ENCODE results near the gene FLT4. TPM values are rescaled to one million over a fixed set of nuclear protein-coding genes. Genes with fewer than 3 reads are reported as not detected.
A peak's percentile ranks its signal among the peaks of the same experiment; 100 is the strongest.

The FLT4 gene
- total RNA-seq, 2 donors from 2014 or later = 3.1 to 3.3 TPM

DNA sequence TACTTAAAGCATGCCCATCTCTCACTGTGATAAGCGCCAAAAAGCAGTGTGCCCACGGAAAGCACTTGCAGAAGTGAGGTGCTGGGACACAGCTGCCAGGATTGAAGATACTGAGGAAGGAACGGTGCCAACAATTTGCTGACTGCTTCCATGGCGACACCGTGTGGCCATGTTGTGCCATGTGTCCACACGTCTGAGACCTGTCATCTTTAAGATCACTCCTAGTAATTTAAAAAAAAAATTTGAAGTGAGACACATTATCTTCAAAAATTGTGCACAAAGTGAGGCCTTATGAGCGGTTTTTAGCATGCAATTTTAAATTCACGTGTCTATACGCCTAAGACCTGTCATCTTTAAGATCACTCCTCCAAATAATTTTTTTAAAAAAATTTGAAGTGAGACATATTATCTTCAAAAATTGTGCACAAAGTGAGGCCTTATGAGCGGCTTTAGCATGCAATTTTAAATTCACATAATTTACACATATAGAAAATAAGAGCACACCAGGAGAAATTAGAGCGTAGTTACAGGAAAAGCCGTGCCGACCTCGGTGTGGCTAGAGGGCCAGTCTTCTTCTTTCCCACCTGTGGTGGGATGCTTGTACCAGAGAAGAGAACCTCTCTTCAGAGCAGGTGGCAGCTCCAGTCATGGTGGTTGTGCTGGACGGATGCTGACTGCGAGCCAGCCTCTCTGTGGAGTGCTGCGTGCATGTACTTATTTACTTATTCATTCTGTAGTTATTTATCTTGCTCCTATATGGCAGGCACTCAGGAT lies 21.4 kb upstream of the FLT4 start:
- no peaks in the 10 kb centered on the region for H3K36me3 ChIP-seq
- H3K4me3 ChIP-seq = no peak overlapping the region
- H3K9ac ChIP-seq (ENCODE audit: low read depth in 2 of 2, low read length in 2 of 2) = no peak overlapping the region
- intact Hi-C loops (cut with DNase I) = no loop called here
- peak; percentile 50 for TF ChIP-seq CTCF (IDR thresholded peaks at IDR 0.05)
- no peaks in the 10 kb centered on the region for H3K9me3 ChIP-seq
- H3K27ac ChIP-seq = no peak overlapping the region
- H3K27me3 ChIP-seq = peaks cover 15% of the 10 kb centered on the region
- DNase-seq = peak; percentile 28
- H3K4me1 ChIP-seq = no peaks in the 10 kb centered on the region

- no peak overlapping the region for H3K9ac ChIP-seq (ENCODE audit: low read depth in 2 of 2, low read length in 2 of 2)
- H3K4me3 ChIP-seq = no peak overlapping the region
- no peak for DNase-seq
- TF ChIP-seq CTCF (IDR thresholded peaks at IDR 0.05) = no peak
- H3K4me1 ChIP-seq = no peaks in the 10 kb centered on the region
- no peaks in the 10 kb centered on the region for H3K36me3 ChIP-seq
- intact Hi-C loops (cut with DNase I) = no loop called here
- H3K27me3 ChIP-seq = peaks cover 15% of the 10 kb centered on the region
- no peak overlapping the region for H3K27ac ChIP-seq
- H3K9me3 ChIP-seq = no peaks in the 10 kb centered on the region
Measured at GRCh38 chr5:180670157-180670556, 20.8 kb upstream of the FLT4 start.

GRCh38 chr5:180669661-180670060 lies 20.3 kb upstream of the FLT4 start:
- no peak for TF ChIP-seq CTCF (IDR thresholded peaks at IDR 0.05)

DNA sequence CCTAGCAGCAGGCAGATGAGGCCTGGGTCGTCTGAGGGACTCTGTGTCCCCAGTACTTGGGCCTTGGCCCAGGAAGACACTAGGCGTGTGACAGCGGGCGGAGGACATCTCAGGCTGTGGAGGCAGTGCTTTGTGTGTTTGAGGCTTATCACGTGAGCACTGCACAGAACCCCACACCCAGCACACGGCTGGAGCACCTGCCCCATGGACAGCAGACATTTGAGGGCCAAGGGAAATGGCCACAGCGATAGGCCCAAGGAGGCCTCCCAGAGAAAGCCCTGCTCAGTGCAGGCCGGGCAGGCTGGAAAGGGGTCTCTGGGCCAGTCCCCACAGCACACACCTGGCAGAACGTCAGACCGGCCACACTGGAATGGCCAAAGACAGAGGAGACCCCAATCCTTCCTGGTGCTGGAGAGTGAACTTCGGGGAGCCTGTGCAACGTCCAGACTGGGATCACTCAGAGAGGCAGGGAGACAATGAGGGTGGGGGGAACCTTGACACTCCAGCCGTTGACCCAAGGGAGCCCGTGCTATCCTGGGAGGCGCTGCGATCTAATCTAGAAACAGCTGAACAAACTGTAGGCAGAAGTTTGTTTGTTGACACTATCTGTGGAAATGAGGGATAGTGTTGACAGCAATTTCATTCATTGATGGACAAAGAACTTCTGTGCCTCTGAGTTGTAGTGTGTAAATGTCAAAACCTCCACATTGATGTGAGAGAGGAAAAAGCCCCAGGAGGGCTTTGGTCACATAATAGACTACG lies 19.6 kb upstream of the FLT4 start:
- H3K4me1 ChIP-seq = no peaks in the 10 kb centered on the region
- intact Hi-C loops (cut with DNase I) = no loop called here
- no peak for DNase-seq

More at GRCh38 chr5:180669661-180670060, 20.3 kb upstream of the FLT4 start:
- DNase-seq = no peak
- H3K36me3 ChIP-seq = no peaks in the 10 kb centered on the region
- peaks cover 15% of the 10 kb centered on the region for H3K27me3 ChIP-seq
- H3K4me1 ChIP-seq = no peaks in the 10 kb centered on the region
- H3K4me3 ChIP-seq = no peak overlapping the region
- intact Hi-C loops (cut with DNase I) = no loop called here
- no peak overlapping the region for H3K9ac ChIP-seq (ENCODE audit: low read depth in 2 of 2, low read length in 2 of 2)
- no peak overlapping the region for H3K27ac ChIP-seq
- H3K9me3 ChIP-seq = no peaks in the 10 kb centered on the region

DNA sequence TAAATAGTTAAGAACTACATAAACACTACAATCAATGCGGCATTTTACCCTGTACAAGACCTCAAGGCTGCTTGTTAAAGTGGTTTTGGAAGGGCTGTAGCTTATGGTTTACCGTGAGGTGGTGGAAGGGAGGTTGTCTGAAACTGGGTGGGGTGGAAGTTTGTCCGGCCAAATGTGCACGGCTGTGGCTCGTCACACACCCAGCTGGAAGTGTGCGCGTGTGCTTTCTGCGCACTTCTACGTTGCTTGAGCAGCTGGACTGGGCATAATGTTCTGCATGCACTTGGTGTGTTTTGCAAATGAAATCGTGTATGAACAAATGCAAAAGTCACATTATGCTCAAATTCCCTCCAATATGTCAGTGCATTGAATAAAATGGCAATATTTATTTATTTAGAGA lies 17.4 kb upstream of the FLT4 start:
- Histone ChIP-seq H3K4me3 (no peak overlapping the region), H3K27me3 (no peaks in the 10 kb centered on the region), H3K36me3 (no peaks in the 10 kb centered on the region), H3K27ac (no peak overlapping the region), H3K9ac (ENCODE audit: low read depth in 2 of 2, low read length in 2 of 2) (no peak overlapping the region), H3K4me1 (no peaks in the 10 kb centered on the region), H3K9me3 (no peaks in the 10 kb centered on the region)
- no peak for DNase-seq
- no peak for TF ChIP-seq CTCF (IDR thresholded peaks at IDR 0.05)
- intact Hi-C loops (cut with DNase I) = no loop called here

More for the DNA sequence above, 19.6 kb upstream of the FLT4 start:
- Histone ChIP-seq H3K27me3 (peaks cover 14% of the 10 kb centered on the region), H3K9me3 (no peaks in the 10 kb centered on the region), H3K4me3 (no peak overlapping the region), H3K27ac (no peak overlapping the region), H3K36me3 (no peaks in the 10 kb centered on the region), H3K9ac (ENCODE audit: low read depth in 2 of 2, low read length in 2 of 2) (no peak overlapping the region)
- TF ChIP-seq CTCF (IDR thresholded peaks at IDR 0.05) = no peak

Measured in colonic mucosa (tissue), 4 donors.